ENCODE results near the gene ASPM. TPM values are rescaled to one million over a fixed set of nuclear protein-coding genes. Genes with fewer than 3 reads are reported as not detected.

ASPM gene
- polyA plus RNA-seq (ENCODE audit: insufficient read depth in 1 of 5, insufficient read length in 5 of 5, low replicate concordance in 1 of 5), result 10 to 100 TPM; 11.7 to 53.9 (median 25.1) TPM
- long read RNA-seq, donor 1, result 0 reads
- long read RNA-seq, donor 2, result 0 reads
- long read RNA-seq, donor 3, partial matches to known transcripts, result 12 of 12 reads
- long read RNA-seq, donor 3, other reads (novel, unspliced or antisense), result 0 of 12 reads
- long read RNA-seq, donor 4, result 0 reads
- long read RNA-seq, donor 5, partial matches to known transcripts, result 20 of 20 reads
- long read RNA-seq, donor 5, other reads (novel, unspliced or antisense), result 0 of 20 reads
- long read RNA-seq, donor 6, result 0 reads
- long read RNA-seq, donor 7, result 0 reads
- long read RNA-seq, donor 8, result 0 reads

GRCh38 chr1:197146101-197147095 is at the start of gene ASPM:
Gene ASPM (minus strand): TSS chr1:197146669. CDS start chr1:197146437, 232 bp downstream.
- DNase-seq, result peak; percentile 91 to 95

GRCh38 chr1:197195100-197195499 is 48.6 kb upstream of the ASPM start:
- no peak for DNase-seq

GRCh38 chr1:197184190-197184589 is 37.7 kb upstream of the ASPM start:
- DNase-seq, result no peak

- no peak for DNase-seq
Observed at GRCh38 chr1:197183195-197183748, 36.8 kb upstream of the ASPM start.

GRCh38 chr1:197182716-197183115 is 36.2 kb upstream of the ASPM start:
- DNase-seq, result no peak

- no peak for DNase-seq
Observed at GRCh38 chr1:197181982-197182381, 35.5 kb upstream of the ASPM start.

GRCh38 chr1:197180252-197180878 is 33.9 kb upstream of the ASPM start:
- DNase-seq, result peak in 1 of 2 donors; percentile 24

GRCh38 chr1:197178998-197179397 is 32.5 kb upstream of the ASPM start:
- DNase-seq, result no peak

- DNase-seq, result no peak
Observed at GRCh38 chr1:197174818-197175217, 28.3 kb upstream of the ASPM start.

- DNase-seq, result no peak
Observed at GRCh38 chr1:197173571-197174507, 27.4 kb upstream of the ASPM start.

GRCh38 chr1:197171531-197171930 is 25.1 kb upstream of the ASPM start:
- DNase-seq, result no peak

GRCh38 chr1:197170538-197170937 is 24.1 kb upstream of the ASPM start:
- DNase-seq, result no peak

GRCh38 chr1:197159461-197159860 is 13.0 kb upstream of the ASPM start:
- no peak for DNase-seq

- no peak for DNase-seq
Observed at GRCh38 chr1:197156692-197157091, 10.2 kb upstream of the ASPM start.

- DNase-seq, result no peak
Observed at GRCh38 chr1:197152662-197153061, 6.2 kb upstream of the ASPM start.

- no peak for DNase-seq
Observed at GRCh38 chr1:197151185-197151584, 4.7 kb upstream of the ASPM start.

- no peak for DNase-seq
Observed at GRCh38 chr1:197150336-197151005, 4.0 kb upstream of the ASPM start.

- no peak for DNase-seq
Observed at GRCh38 chr1:197149340-197149739, 2.9 kb upstream of the ASPM start.

GRCh38 chr1:197145446-197146024 is 934 bp downstream of the ASPM start:
- DNase-seq, result no peak

All from right lung (tissue), 10 donors.